ENCODE results near the gene RIPOR2. TPM values are rescaled to one million over a fixed set of nuclear protein-coding genes. Genes with fewer than 3 reads are reported as not detected.
"Not testable (repeated sequence)": the region's sequence is repeated elsewhere in the genome, so short reads cannot be mapped to it uniquely, and the experiment has no call there.

Gene RIPOR2
- total RNA-seq, 1 experiment from 2014 or later: 22.9 TPM

DNA sequence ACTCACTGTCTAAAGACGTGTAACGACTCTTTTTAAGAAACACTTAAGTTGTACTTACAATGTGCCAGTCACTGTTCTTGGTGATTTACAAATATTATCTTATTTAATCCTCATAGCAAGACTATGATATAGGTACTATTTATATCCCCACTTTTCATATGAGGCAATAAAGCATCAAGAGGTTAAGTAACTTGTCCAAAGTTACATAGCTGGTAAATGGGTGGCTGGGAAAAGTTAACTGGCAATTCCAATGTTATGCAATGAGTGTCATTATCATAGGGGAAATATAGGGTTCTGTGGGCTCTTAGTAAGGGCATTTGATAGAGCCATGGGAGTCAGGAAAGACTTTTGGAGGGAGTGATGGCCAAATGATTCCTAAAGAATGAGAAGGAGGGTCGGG is 21.4 kb upstream of the RIPOR2 start:
- no peak for DNase-seq (ENCODE audit: low read depth)

DNA sequence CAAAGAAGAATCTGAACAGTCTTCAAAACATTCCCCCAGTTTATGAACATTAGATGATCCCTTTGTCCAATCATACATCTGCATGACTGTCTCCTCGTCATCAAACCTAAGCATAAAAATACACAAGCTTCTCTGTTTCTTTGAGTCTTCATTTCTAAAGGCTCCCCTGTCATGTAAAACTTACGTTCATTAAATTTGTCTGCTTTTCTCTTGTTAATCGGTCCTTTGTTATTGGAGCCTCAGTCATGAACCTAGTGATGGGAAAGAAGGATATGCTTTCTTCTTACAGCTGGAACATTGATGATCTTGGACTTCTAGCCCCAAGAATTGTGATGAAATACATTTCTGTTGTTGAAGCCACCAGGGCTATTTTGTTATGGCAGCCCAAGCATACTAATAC is 18.0 kb upstream of the RIPOR2 start:
- DNase-seq (ENCODE audit: low read depth): no peak

DNA sequence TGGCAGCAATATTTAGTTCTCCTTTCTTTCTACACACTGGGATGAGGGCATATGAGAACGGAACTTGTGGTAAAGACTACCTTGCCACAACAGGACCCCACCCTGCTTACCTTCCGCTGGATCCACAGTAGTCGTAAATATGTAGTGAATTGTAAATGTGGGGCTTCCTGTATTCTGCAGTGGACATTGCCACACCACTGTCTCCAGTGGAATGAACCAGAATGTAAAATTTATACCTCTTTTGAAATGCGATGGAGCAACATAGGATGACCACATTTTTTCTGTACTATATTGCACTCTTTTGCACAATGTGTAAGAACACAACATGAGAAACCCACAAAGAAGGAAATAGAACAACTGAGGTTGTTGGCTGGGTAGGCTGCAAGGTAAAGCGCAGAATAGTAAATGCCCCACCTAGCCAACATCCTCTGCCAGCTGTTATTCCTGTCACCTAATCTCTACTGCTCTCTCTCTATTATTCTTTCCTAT is 16.1 kb upstream of the RIPOR2 start:
- no peak for DNase-seq (ENCODE audit: low read depth)

DNA sequence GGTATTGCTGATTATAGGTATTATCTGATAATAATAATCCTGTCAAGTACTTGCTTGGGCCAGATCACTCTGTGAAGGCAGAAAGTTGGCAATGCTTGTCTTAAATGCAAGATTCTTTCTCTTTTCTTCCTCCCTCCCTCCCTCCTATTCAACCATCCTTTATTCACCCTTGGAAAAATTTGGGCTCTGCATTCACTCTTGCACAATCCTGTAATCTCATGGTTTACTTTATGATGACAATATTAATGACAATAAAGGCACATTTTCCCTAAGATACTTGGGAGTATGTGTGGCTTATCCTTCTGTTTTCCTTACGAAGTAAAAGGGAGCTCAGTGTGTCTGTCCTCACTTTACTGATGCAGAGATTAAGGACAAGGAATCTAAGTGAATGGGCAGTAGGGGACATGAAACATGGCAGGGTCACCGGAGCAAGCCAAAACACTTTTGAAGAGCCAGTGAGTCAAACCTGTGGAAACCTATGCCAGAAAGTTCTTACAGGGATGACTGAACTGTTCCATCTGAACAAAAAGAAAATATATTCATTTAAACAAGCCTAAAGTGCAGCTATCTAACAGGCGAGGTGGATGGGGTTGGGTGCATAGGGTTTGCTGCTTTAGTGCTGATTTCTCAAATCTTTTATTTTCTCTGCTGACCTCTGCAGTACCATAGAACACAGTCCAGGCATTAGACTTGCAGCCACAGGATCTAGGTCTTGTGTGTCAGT is 14.6 kb upstream of the RIPOR2 start:
- no peak for DNase-seq (ENCODE audit: low read depth)

DNA sequence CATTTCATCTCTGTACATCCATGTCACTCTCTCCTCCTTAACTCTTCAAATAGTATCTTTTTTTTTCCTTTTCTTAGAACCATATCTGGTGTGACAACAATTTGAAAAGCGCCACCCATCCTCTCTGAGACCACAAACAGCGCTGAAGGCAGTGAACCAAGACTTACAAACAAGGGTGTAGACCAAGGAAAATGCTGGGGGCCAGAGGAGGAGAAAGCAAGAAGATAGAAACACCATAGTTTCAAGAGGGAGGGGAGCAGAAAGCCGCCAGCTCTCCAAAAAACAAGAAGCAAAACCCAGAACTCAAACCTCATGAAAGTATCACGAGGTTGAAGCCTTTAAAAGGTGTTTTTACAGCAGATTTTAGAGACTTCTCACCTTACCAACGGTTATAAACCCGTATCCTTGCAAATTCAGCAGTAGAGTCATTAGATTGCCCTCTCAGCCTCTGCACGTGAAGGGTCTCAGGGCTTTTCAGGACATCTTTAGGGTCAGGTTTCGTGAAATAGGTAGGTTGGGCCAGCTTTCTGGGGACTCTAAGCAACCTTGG is 13.3 kb upstream of the RIPOR2 start:
- DNase-seq (ENCODE audit: low read depth): no peak

DNA sequence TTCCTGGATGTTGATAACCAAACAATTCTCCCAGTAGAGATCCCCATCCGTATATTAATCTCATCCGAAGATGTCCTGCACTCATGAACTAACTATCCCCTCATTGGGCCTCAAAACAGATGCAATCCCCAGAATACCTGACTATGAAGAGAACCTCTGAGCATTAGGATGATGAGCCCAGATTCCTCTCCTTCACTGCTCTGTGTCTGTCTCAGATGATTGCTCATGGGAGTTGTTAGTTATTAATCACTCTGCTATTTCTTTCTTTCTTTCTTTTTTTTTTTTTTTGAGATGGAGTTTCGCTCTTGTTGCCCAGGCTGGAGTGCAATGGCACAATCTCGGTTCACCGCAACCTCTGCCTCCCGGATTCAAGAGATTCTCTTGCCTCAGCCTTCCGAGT is 12.5 kb upstream of the RIPOR2 start:
- DNase-seq (ENCODE audit: low read depth): not testable (repeated sequence)

DNA sequence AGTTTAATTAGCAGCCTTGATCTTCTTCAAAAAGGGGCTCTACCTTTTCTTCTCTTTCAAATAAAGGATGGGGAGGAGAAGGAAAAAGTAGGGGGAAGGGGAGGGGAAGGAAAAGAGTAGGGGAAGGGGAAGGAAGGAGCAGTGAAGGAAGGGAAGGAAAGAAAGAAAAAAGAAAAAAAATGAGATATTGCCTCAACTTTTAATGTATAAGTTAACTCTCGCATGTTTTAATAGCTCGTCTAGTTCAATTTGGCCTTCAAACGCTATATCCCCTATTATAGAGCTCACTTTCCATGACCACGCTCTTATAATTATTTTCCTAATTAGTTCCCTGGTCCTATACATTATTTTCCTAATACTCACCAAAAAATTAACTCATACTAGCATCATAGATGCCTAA is 11.9 kb upstream of the RIPOR2 start:
- no peak for DNase-seq (ENCODE audit: low read depth)

DNA sequence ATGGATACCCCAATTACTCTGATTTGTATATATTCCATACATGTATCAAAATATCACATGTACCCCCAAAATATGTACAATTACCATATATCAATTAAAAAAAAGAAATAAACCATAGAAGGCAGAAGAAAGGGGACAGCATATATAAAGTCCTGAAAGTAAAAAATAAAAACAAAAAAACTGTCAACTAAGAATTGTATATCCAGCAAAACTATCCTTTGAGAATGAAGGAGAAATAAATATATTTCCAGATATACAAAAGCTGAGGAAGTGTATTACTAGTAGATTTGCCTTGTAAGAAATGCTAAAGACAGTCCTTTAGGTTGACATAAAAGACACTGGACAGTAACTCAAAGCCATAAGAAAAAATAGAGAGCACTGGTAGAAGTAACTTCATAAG is 9.3 kb upstream of the RIPOR2 start:
- DNase-seq (ENCODE audit: low read depth): no peak

DNA sequence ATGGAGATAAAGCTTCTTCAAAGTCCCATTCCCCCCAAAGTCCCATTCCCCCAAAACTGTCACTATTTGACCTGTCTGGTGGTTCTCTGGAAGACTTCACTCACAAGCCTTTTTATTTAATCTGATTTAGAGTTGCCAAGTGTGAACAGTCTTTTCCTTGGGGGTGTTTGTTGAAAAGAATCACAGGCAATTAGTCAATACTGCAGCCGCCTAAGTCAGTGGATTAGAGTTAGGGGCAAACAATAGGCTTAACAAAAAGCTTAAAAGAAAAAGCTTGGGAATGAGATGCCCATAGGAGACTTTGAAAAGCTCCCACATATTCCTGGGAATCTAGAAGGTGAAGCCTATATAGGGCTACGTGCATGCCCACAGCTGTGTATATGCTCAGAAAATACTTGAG is 8.0 kb upstream of the RIPOR2 start:
- no peak for DNase-seq (ENCODE audit: low read depth)

DNA sequence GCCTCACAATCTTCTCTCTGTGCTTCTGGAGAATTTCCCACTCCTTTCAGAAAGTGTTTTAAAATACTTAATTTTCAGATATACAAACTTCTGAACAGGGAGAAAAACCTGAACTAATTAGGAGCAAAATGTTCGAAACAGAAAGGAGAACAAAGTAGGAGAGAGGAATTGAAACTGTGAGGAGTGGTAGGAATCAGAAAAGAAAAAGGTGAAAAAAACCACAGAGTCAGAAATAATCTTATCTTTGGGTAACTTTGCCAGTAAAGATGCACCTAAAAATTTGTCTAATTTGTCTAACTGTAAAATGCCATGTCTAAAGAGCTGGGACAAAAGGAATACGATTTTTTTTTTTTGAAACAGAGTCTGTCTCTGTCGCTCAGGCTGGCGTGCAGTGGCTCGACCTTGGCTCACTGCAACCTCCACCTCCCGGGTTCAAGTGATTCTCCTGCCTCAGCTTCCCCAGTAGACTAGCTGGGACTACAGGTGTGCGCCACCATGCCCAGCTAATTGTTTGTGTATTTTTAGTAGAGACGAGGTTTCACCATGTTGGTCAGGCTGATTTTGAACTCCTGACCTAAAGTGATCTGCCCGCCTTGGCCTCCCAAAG is 4.7 kb upstream of the RIPOR2 start:
- DNase-seq (ENCODE audit: low read depth): no peak

DNA sequence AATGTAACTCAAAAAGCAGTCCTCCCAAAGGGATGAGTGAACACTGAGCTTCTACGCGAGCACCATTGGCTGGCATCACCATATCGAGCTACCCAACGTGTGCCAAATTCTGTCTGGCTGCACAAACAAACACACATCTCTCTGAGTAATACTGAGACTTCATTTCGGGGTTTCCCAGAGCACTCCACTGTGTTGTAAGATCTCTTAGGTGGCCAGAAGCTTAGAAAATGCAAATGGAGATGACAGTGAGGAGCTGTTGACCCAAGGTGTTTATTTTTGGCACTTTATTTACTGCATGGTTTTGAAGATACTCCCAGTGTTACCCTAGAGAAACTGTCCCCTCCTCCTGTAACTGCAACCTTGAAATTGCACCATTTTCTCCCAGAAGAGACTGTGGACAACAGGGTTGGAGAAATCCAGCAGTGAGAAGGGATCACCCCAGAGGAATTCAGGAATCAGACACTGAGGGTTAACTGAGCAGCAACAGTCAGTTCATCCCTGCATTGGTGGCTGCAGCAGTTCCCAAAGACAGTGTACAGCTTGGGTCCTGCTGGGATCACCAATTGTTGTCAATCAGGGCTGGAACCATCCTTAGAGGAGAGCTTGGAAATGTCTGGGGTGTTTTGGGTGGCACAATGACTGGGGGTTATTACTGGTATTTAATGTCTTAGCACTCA is 1.0 kb upstream of the RIPOR2 start:
- peak; percentile 52 for DNase-seq (ENCODE audit: low read depth)

DNA sequence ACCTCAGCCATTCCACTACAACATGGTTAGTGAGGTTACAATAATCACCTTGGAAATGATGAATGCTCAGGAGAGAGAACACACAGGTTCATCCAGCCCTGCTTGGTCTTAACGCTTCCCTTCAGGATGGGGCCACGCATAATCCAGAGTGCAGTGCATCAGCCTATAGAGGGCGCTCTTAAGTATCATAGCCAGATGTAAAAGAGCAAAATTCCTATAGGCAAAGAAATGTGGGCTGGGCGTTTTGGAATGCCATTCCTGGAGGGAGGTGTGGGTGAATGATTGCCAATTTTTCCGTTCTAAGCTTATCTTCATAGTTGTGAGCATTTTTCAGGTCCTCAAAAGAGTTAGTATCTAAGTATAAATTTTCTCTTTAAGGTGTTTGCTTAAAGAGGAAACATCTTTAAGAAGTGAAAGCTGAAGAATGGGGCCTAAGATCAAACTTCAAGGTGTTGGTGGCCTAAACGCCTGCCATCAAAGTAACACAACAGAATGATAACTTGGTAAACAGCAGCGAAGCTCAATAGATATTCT is 1.8 kb downstream of the RIPOR2 start:
- no peak for DNase-seq (ENCODE audit: low read depth)

DNA sequence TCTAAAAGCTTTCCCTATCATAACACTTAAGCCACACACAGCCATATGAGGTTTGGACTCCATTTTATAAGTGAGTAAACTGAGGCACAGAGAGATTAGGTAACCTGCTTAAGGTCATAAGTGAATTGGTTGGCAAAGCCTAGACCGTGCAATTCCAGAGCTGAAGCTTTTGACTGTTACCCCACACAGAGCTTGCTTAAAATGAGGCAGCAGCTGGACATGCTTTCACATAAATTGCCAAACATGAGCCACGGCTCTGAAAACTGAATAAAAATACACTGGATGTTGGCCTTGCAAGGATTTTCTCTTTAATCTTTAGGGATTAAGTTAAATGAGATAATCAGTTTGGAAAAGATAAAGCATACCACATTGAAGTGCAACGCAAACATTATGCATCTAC is 2.5 kb downstream of the RIPOR2 start:
- no peak for DNase-seq (ENCODE audit: low read depth)

DNA sequence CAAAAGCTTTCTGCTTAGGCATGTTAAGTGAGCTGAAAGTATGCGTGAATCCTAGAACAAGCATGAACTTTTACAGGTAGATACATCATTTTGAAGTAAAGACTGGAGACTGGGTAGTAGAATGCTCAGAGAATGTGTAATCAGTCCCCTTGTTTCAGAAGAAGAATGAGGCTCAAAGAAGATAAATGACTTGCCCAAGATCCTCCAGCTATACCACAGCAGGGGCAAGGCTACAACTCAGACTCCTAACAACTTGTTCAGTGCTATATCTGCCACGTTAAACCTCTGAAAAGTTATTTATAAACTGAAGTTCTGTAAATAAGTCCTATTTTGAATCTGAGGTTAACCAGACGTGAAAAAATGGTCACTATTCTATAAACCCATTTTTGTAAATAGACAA is 2.9 kb downstream of the RIPOR2 start:
- DNase-seq (ENCODE audit: low read depth): no peak

DNA sequence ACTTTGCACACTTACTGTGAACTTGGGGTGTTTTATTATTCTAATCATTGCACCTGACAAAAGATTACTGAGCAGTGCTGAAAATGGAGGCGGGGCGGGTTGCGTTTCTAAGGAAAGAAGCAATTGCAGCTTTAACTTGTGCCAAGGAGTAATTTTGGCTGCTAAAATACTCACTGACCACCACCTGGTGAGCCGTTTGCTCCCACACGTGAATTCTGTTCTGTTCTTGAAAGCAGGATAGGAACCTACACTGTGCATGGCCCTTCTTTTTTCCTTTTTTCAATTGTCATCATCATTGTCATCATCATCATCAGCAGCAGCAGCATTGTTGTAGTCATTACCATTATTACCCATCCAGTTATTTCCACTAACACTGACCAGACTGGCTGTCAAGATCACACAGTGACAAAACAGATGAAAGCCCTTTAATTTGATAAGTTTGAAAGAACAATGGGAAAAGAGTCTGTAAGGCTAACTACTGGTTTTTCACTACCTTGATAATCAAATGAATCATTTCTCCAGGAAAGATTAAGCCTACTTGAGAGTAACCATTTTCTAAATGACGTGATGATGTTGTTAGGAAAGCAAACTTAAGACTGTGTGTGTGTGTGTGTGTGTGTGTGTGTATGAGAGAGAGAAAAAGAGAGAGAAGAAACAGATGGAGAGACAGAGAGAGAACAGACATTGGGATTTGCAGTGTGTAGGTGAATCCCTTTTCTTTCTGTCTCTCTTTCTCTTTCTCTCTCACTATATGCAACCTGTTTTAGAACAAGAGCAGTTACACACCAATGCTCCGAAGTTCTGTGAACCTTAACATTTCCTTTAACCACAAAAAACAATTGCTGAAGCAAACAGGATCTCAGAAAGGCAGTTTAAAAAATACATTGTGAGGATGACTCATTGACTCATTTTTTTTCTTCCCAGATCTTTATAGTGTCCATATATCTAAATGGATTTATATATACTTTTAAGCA is 3.8 kb downstream of the RIPOR2 start:
- peak; percentile 84 for DNase-seq (ENCODE audit: low read depth)

DNA sequence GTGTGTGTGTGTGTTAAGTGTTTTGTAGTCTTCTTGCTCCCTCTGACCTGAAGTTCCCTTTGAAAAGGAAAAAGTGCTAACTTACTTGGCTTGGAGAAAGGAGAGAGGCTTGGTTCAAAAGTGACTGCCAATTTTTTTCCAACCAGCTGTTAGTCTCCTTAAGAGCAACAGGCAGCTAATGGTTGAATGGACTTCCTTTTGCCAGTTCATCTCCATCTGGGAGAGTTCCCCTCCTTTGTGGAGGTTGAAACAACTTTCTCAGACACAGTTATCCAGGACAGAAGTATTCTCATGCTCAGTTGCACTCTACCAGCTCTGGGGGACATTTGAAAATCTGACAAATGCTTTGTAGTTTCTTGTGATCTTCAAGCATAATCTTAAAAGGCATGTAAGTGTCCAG is 4.5 kb downstream of the RIPOR2 start:
- no peak for DNase-seq (ENCODE audit: low read depth)

DNA sequence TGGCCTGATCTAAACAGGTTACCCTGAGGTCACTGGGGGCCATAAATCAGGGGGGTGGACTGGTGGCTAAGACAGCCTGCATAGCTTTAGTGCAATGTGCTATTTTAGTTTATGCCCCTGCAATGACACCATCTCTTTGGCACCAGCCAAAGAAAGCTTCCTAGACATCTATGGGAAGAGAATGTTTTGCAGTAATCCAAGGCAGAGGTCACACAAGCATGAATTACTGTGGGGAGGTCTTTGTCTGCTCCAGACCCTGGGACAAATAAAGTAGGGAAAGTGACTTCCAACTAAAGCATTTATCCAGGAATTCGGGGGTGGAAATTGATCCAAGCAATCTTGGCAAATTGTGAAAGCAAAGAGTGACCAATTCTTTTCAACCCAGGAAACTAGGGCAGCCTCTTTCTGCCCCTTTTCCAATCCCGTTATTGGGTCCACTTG is 5.3 kb downstream of the RIPOR2 start:
- peak; percentile 60 for DNase-seq (ENCODE audit: low read depth)

DNA sequence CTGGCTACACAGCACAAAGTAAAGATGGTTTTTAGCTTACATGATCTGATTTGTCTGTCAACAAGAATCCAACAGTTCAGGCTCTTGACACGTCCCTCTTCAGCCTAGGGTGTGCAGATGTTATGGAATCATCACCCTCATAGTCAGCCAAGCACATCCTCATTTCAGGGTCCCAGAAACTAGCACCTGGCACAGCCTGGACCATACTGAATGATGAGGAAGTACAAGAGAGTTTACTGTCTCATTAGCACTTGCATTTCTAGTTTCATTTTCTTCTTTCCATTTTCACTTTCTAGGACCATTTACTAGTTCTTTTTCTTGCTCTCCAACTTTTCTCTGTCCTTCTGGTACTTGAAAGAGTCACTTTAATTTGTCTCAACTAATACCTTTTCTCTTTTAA is 6.5 kb downstream of the RIPOR2 start:
- no peak for DNase-seq (ENCODE audit: low read depth)

DNA sequence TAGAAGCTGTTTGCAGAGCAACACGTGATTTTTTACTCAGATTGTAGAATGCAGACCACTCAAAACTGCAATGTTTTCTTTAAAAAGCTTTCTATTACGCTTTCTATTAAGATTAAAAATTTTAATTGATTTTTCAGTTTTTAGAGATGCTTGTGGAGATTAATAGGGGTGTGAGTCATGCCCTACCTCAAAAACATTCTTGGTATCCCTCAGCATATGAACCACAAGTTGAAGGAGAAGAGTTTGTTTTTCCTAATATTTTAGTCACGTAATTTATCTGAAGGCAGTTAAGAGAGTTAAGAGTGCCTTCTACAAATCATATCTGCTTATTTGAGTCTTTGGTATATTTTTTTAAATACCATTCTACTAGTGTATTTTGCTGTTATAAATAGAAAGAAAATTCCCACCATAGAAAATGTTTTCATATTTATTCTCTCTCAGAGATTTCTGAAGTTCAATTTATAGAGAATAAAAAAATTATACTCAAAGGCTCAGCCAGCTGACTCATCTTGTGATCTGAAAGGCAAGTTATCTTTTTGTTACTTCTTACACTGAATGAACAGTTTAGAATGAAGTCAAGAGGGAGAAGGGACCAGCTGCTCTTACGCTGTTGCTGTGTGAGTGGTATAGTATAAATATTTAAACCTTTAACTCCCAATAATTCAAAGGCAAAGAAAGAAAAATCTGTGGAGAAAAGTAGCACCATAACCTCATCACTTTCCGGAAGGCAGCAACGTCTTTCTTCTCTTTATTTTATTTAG is 7.6 kb downstream of the RIPOR2 start:
- DNase-seq (ENCODE audit: low read depth): peak; percentile 76

DNA sequence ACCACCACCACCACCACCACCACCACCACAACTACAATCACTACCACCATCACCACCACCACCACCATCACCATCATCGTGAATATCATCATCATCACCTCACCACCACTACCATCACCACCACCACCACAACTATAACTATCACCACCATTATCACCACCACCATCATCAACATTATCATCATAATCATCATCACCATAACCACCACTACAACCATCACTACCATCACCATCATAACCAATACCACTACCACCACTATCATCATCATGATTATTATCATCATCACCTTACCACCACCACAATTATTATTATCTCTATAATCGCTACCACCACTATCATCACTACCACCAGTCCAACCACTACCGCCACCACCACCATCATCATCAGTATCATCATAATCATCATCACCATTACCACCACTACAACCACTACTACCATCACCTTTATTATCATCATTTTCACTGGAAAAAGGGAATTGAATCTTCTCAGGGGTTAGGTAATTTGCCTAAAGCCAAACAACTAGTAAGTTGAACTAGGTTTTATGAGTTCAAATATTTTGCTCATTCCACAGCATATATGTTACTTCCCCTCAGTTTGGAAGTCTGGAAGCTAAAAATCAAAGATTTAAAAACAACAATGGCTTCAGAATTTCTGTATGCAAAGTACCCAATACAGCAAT is 8.3 kb downstream of the RIPOR2 start:
- no peak for DNase-seq (ENCODE audit: low read depth)

All from M059J (cell line).